SK-N-MC (cell line): Measurements from ENCODE around the gene MAN2B2.
"Not testable (repeated sequence)": the region's sequence is repeated elsewhere in the genome, so short reads cannot be mapped to it uniquely, and the experiment has no call there.

Source experiments
- EZH2 ChIP-seq: fragments of 200-600 bp; sonication (generic); IDR thresholded peaks from one replicate; pipeline ENCODE4 v1.6.1; 2017; ENCODE audit warnings: antibody characterized with exemption
- FOXP2 ChIP-seq: optimal IDR thresholded peaks from 2 replicates; pipeline ENCODE3; 2011; ENCODE audit warnings: mild to moderate bottlenecking, moderate library complexity; ENCODE audit not compliant: insufficient read depth; ENCODE audit errors: extremely low read length, control extremely low read depth
- POLR2AphosphoS5 ChIP-seq: IDR thresholded peaks from 2 replicates; pipeline ENCODE4 v1.6.1; 2012; ENCODE audit warnings: mild to moderate bottlenecking, low read depth, low read length, borderline replicate concordance

- TF ChIP-seq POLR2AphosphoS5, EZH2, FOXP2: not testable (repeated sequence)
Measured at GRCh38 chr4:6628484-6628883, 53.5 kb downstream of the MAN2B2 start.
